Pancreas (tissue), 10 donors: ENCODE data around the gene ACTR1A. TPM values are rescaled to one million over a fixed set of nuclear protein-coding genes. Genes with fewer than 3 reads are reported as not detected.

Experiments used
- ATAC-seq, 4 donors: fragments of 200-7000 bp; cut with Tn5 transposase; one replicate each; pipeline versions ENCODE4 v1.8.0 to v1.9.1; 2020; ENCODE audit warnings: mild to moderate bottlenecking in 4 of 4, moderate library complexity in 4 of 4
- DNase-seq, 6 donors: peaks; one replicate each; pipeline ENCODE4 v3.0.0-alpha.2; 2020
- FAIRE-seq: peaks from 2 replicates; lab custom pipeline; 2012; peaks lifted over from hg19 to GRCh38; lab: Jason Lieb, UNC
- H3K27ac ChIP-seq, 4 donors: fragments of 200-600 bp; sonication (generic); 1 replicate in 3 of 4; 2 replicates in 1 of 4; pipeline versions ENCODE4 v1.5.0 to v1.8.0; 2020
- H3K27me3 ChIP-seq, 4 donors: fragments of 200-600 bp; one replicate each; pipeline ENCODE4 v1.8.0; 2021
- H3K36me3 ChIP-seq, 3 donors: fragments of 200-600 bp; sonication (generic) in 1 of 3; one replicate each; pipeline versions ENCODE4 v1.5.0 to v1.8.0; 2020 to 2021
- H3K4me1 ChIP-seq, 3 donors: fragments of 200-600 bp; one replicate each; pipeline ENCODE4 v1.8.0; 2021
- H3K4me3 ChIP-seq, 4 donors: fragments of 200-600 bp; sonication (generic) in 2 of 4; one replicate each; pipeline versions ENCODE4 v1.5.0 to v1.8.0; 2020 to 2021
- H3K9me3 ChIP-seq, 4 donors: fragments of 200-600 bp; one replicate each; pipeline ENCODE4 v1.8.0; 2021
- CTCF ChIP-seq, 4 donors: fragments of 200-600 bp; sonication (generic) in 3 of 4; IDR thresholded peaks; one replicate each; pipeline versions ENCODE4 v1.5.0 to v1.8.0; 2021; ENCODE audit warnings: antibody characterized with exemption in 4 of 4
- WGBS, 2 donors: extraction: QIAGEN DNeasy Blood & Tissue Kit; methylation state at CpG; one replicate each; pipeline ENCODE4 v1.1.7; 2013; 5-methylcytosine and 5-hydroxymethylcytosine counted together
- intact Hi-C, 3 donors: fragments of 100-400 bp; cut with DNase I; formaldehyde crosslinking; loops; one replicate each; pipeline versions ENCODE4 v1.11.1 to v1.14.2; 2022
- microRNA-seq, 2 donors: library from miRNA; unstranded; fragments of <30 nt; microRNA quantifications; one replicate each; pipeline versions ENCODE4 to v1.1.0, GENCODE V29; 2019 to 2020
- polyA plus RNA-seq, 2 donors: library from polyadenylated mRNA; stranded (reverse); fragments of 200-250 nt; gene quantifications; one replicate each; pipeline ENCODE4 v1.2.3, GENCODE V29; 2013
- total RNA-seq, 6 donors: library from RNA; stranded (reverse); fragmentation: NEBNext Ultra II Directional in 4 of 6; extraction: Animal tissue kit (Norgen Biotek cat#: 25700) in 4 of 6; gene quantifications; one replicate each; pipeline versions ENCODE4 v1.2.1 to v1.2.4, GENCODE V29; 2021 to 2023
- donor health status: healthy with polysubstance abuse.
- donor health status: DM: no; HTN: no; CAD: no; lungs with moderate emphysema.
- donor health status: DM: no; HTN: no; CAD: no.
- donor health status: control.
- donor health status: control.
- donor health status: Bipolar disorder and iron deficiency.
- donor health status: DM: yes; HTN: yes; CAD: no.
- donor health status: DM: no; HTN: no; CAD: no.
- donor health status: DM: no; HTN: no; CAD: no.
- donor health status: DM: yes; HTN: yes; CAD: no.

ACTR1A gene
- total and polyA plus RNA-seq, 8 donors, result 22.4 to 40.9 (median 31.9) TPM

- Histone ChIP-seq H3K4me3 (no peak overlapping the region), H3K36me3 (no peaks in the 10 kb centered on the region), H3K4me1 (peaks cover 0 to 6% (median 0%) of the 10 kb centered on the region in 3 donors), H3K27me3 (no peaks in the 10 kb centered on the region), H3K27ac (no peak overlapping the region), H3K9me3 (no peaks in the 10 kb centered on the region)
- 53 to 56% methylated on average over 5 of the region's 5 CpGs for WGBS, 2 donors
- DNase-seq, result peak in 1 of 6 donors; percentile 33
- ATAC-seq, result peak in 1 of 4 donors; percentile 2
- TF ChIP-seq CTCF (IDR thresholded peaks at IDR 0.05), result no peak
- intact Hi-C loops, result no loop called here
- no peak for FAIRE-seq
Observed at GRCh38 chr10:102433619-102434046, 68.9 kb downstream of the ACTR1A start.

- Histone ChIP-seq H3K27ac (peak within 1 kb of the TSS; percentile 31 to 65 (median 53)), H3K4me3 (peak within 1 kb of the TSS; percentile 72 to 95 (median 84)), H3K36me3 (no peaks in the 10 kb centered on the region), H3K27me3 (no peaks in the 10 kb centered on the region), H3K4me1 (peaks cover 0 to 6% (median 0%) of the 10 kb centered on the region in 3 donors), H3K9me3 (no peaks in the 10 kb centered on the region)
- TF ChIP-seq CTCF (IDR thresholded peaks at IDR 0.05), result no peak
- intact Hi-C loops, result no loop called here
- WGBS, 2 donors, result 0 to 1% methylated on average over 51 to 52 of the region's 52 CpGs
- DNase-seq (peak; percentile 95 to 98 (median 96)), FAIRE-seq (no peak), ATAC-seq (peak; percentile 96 to 98 (median 97))
Observed at GRCh38 chr10:102432162-102432950, 70.2 kb downstream of the ACTR1A start, which contains the start of gene CUEDC2. Gene CUEDC2, minus strand, starts transcription at chr10:102432574. Its CDS starts 7,386 bp downstream, at chr10:102425188.

GRCh38 chr10:102431452-102432124 is 70.9 kb downstream of the ACTR1A start:
- H3K27ac ChIP-seq, result peak overlapping the region in 3 of 4 donors; percentile 48 to 65 (median 58)
- no peaks in the 10 kb centered on the region for H3K36me3 ChIP-seq
- H3K9me3 ChIP-seq, result no peaks in the 10 kb centered on the region
- WGBS, 2 donors, result 13 to 21% methylated on average over 4 of the region's 4 CpGs
- H3K4me1 ChIP-seq, result peaks cover 0 to 6% (median 0%) of the 10 kb centered on the region in 3 donors
- H3K27me3 ChIP-seq, result no peaks in the 10 kb centered on the region
- intact Hi-C loops, result no loop called here
- FAIRE-seq, result no peak
- H3K4me3 ChIP-seq, result peak overlapping the region; percentile 72 to 95 (median 84)
- TF ChIP-seq CTCF (IDR thresholded peaks at IDR 0.05), result no peak
- DNase-seq, result no peak
- ATAC-seq, result peak; percentile 9 to 35 (median 12)

DNA sequence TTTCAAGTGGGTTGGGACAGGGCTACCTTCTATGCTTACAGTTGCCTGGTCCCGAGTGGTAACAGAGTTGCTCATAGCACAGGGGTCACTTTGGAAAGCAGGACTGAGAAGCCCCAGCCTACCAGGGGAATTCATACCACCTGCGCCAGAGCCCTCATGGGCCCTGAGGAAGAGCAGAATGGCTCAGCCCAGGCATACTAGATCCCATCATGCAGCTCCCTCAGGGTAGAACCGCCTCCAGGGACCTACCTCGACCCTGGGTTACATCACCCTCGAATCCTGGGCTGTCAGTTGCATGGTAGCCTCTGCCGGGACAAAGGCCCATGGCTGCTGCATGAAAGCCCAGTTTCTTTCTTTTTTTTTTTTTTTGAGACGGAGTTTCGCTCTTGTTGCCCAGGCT is 73.0 kb downstream of the ACTR1A start:
- intact Hi-C loops, result no loop called here
- Histone ChIP-seq H3K36me3 (no peaks in the 10 kb centered on the region), H3K4me3 (no peak overlapping the region), H3K4me1 (peaks cover 0 to 6% (median 0%) of the 10 kb centered on the region in 3 donors), H3K27ac (no peak overlapping the region), H3K9me3 (no peaks in the 10 kb centered on the region), H3K27me3 (no peaks in the 10 kb centered on the region)
- TF ChIP-seq CTCF (IDR thresholded peaks at IDR 0.05), result no peak
- 84 to 91% methylated on average over 8 of the region's 8 CpGs for WGBS, 2 donors
- no peak for FAIRE-seq
- no peak for ATAC-seq
- DNase-seq, result peak in 1 of 6 donors; percentile 22

Small RNA genes within 50 kb of the gene (microRNA-seq; reads per million reads assigned to microRNA genes)
- gene MIR146B, result 2,627 to 4,459 reads per million in 2 donors

Other genes with a start within 250 kb of the ACTR1A start
- gene NFKB2, start 107.0 kb downstream of the ACTR1A start, total RNA-seq, result 10 to 100 TPM; 17.0 to 44.3 (median 22.0) TPM
- gene NFKB2, start 107.0 kb downstream of the ACTR1A start, polyA plus RNA-seq, result 10 to 100 TPM; 44.7 to 58.0 TPM
- 1 to 10 TPM; 2.1 to 5.8 (median 4.0) TPM for gene PSD, start 83.9 kb downstream of the ACTR1A start, total RNA-seq
- 10 to 100 TPM; 13.5 to 30.9 TPM for gene PSD, start 83.9 kb downstream of the ACTR1A start, polyA plus RNA-seq
- gene FBXL15, start 81.9 kb downstream of the ACTR1A start, total RNA-seq, result 10 to 100 TPM in 5 of 6 donors, 1 to 10 TPM in 1; 10.0 to 13.6 (median 10.7) TPM
- 10 to 100 TPM; 15.7 to 24.2 TPM for gene FBXL15, start 81.9 kb downstream of the ACTR1A start, polyA plus RNA-seq
- 10 to 100 TPM; 18.9 to 25.3 (median 20.6) TPM for gene CUEDC2, start 70.1 kb downstream of the ACTR1A start, total RNA-seq
- gene CUEDC2, start 70.1 kb downstream of the ACTR1A start, polyA plus RNA-seq, result 10 to 100 TPM; 27.1 to 51.5 TPM
- gene C10orf95, start 51.2 kb downstream of the ACTR1A start, total RNA-seq, result 1 to 10 TPM in 2 of 6 donors, under 1 TPM in 4; 0.37 to 1.1 (median 0.44) TPM
- 1 to 10 TPM in 1 of 2 donors, under 1 TPM in 1; 0.46 to 1.2 TPM for gene C10orf95, start 51.2 kb downstream of the ACTR1A start, polyA plus RNA-seq
- 1 to 10 TPM; 1.9 to 7.8 (median 3.6) TPM for gene SUFU, start 1.3 kb upstream of the ACTR1A start, total RNA-seq
- gene SUFU, start 1.3 kb upstream of the ACTR1A start, polyA plus RNA-seq, result 1 to 10 TPM; 2.6 to 2.7 TPM
- gene TRIM8, start 141.8 kb upstream of the ACTR1A start, total RNA-seq, result 100 to 1,000 TPM in 1 of 6 donors, 10 to 100 TPM in 5; 65.2 to 106 (median 76.7) TPM
- 10 to 100 TPM; 42.2 to 53.2 TPM for gene TRIM8, start 141.8 kb upstream of the ACTR1A start, polyA plus RNA-seq
- 1 to 10 TPM; 2.5 to 4.5 (median 3.1) TPM for gene ARL3, start 211.7 kb upstream of the ACTR1A start, total RNA-seq
- gene ARL3, start 211.7 kb upstream of the ACTR1A start, polyA plus RNA-seq, result 1 to 10 TPM; 2.4 to 8.0 TPM
- 10 to 100 TPM in 4 of 6 donors, 1 to 10 TPM in 2; 6.2 to 21.6 (median 10.4) TPM for gene SFXN2, start 211.9 kb upstream of the ACTR1A start, total RNA-seq
- gene SFXN2, start 211.9 kb upstream of the ACTR1A start, polyA plus RNA-seq, result 1 to 10 TPM; 5.6 to 9.0 TPM
- 10 to 100 TPM in 5 of 6 donors, 1 to 10 TPM in 1; 9.0 to 27.3 (median 12.1) TPM for gene WBP1L, start 241.2 kb upstream of the ACTR1A start, total RNA-seq
- gene WBP1L, start 241.2 kb upstream of the ACTR1A start, polyA plus RNA-seq, result 10 to 100 TPM; 10.5 to 11.0 TPM